ENCODE measurements around the gene MAMSTR. TPM values are rescaled to one million over a fixed set of nuclear protein-coding genes. Genes with fewer than 3 reads are reported as not detected.
"Not testable (repeated sequence)": the region's sequence is repeated elsewhere in the genome, so short reads cannot be mapped to it uniquely, and the experiment has no call there.

MAMSTR gene
- total RNA-seq, 1 donor from 2014 or later, result 0.78 TPM

GRCh38 chr19:48695743-48696352 is 23.7 kb downstream of the MAMSTR start, which contains the start of gene FUT2:
Gene FUT2, plus strand, starts transcription at chr19:48695971. Its CDS starts 6,986 bp downstream, at chr19:48702957.
- H3K27me3 Mint-ChIP-seq, result peaks cover 16% of the 10 kb centered on the region
- POLR2A ChIA-PET, result no interaction called here
- CTCF ChIA-PET, result no interaction called here
- no peaks in the 10 kb centered on the region for H3K36me3 Mint-ChIP-seq (ENCODE audit: low read depth)
- H3K4me1 Mint-ChIP-seq, result peaks cover 9% of the 10 kb centered on the region
- DNase-seq, result no peak
- peak within 1 kb of the TSS; percentile 72 for H3K4me3 Mint-ChIP-seq
- intact Hi-C loops (cut with micrococcal nuclease), result no loop called here
- H3K27ac Mint-ChIP-seq, result no peak within 1 kb of the TSS
- H3K9me3 Mint-ChIP-seq, result no peaks in the 10 kb centered on the region
- ATAC-seq (ENCODE audit: low read depth), result no peak
- no peak for TF ChIP-seq CTCF (IDR thresholded peaks at IDR 0.05)

- H3K4me1 Mint-ChIP-seq; intact Hi-C loops (cut with micrococcal nuclease): not testable (repeated sequence)
Measured at GRCh38 chr19:48693629-48694028, 25.9 kb downstream of the MAMSTR start.

DNA sequence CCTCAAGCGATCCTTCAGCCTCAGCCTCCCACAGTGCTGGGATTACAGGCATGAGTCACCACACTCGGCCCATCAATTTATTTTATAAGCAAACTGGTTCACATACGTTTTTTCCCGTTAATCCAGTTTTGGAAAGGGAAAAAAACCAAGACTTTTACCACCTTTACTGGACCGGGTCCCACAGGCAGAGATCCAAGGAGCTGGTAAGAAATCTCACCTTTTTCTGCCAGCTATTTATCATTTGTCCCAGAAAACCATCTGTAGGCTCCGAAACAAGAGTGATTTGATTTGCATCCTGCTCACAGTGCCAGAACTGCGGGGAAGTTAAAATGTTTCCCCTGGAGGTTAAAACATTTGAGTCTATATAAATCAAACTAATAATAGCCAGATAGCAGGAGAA is 30.1 kb downstream of the MAMSTR start:
- Mint-ChIP-seq H3K27me3 (no peaks in the 10 kb centered on the region), H3K9me3 (no peaks in the 10 kb centered on the region), H3K27ac (no peak overlapping the region), H3K4me3 (no peak overlapping the region), H3K36me3 (ENCODE audit: low read depth) (no peaks in the 10 kb centered on the region), H3K4me1 (no peaks in the 10 kb centered on the region)
- CTCF ChIA-PET, result no interaction called here
- POLR2A ChIA-PET, result no interaction called here
- intact Hi-C loops (cut with micrococcal nuclease), result no loop called here
- TF ChIP-seq CTCF (IDR thresholded peaks at IDR 0.05), result no peak
- ATAC-seq (ENCODE audit: low read depth) (no peak), DNase-seq (no peak)

More at GRCh38 chr19:48693629-48694028, 25.9 kb downstream of the MAMSTR start:
- H3K36me3 Mint-ChIP-seq (ENCODE audit: low read depth); POLR2A ChIA-PET; H3K27ac Mint-ChIP-seq; ATAC-seq (ENCODE audit: low read depth); DNase-seq; CTCF ChIA-PET; H3K4me3 Mint-ChIP-seq; H3K9me3 Mint-ChIP-seq: not testable (repeated sequence)
- peaks cover 15% of the 10 kb centered on the region for H3K27me3 Mint-ChIP-seq

GRCh38 chr19:48687776-48688175 is 31.7 kb downstream of the MAMSTR start:
- DNase-seq (no peak), ATAC-seq (ENCODE audit: low read depth) (no peak)
- no peak overlapping the region for H3K4me3 Mint-ChIP-seq
- no peaks in the 10 kb centered on the region for H3K36me3 Mint-ChIP-seq (ENCODE audit: low read depth)
- POLR2A ChIA-PET, result no interaction called here
- no peaks in the 10 kb centered on the region for H3K9me3 Mint-ChIP-seq
- no peaks in the 10 kb centered on the region for H3K4me1 Mint-ChIP-seq
- no peak overlapping the region for H3K27ac Mint-ChIP-seq
- no peaks in the 10 kb centered on the region for H3K27me3 Mint-ChIP-seq
- intact Hi-C loops (cut with micrococcal nuclease), result no loop called here
- CTCF ChIA-PET, result no interaction called here
- no peak for TF ChIP-seq CTCF (IDR thresholded peaks at IDR 0.05)

GRCh38 chr19:48686637-48687036 is 32.9 kb downstream of the MAMSTR start:
- CTCF ChIA-PET, result not testable (repeated sequence)

DNA sequence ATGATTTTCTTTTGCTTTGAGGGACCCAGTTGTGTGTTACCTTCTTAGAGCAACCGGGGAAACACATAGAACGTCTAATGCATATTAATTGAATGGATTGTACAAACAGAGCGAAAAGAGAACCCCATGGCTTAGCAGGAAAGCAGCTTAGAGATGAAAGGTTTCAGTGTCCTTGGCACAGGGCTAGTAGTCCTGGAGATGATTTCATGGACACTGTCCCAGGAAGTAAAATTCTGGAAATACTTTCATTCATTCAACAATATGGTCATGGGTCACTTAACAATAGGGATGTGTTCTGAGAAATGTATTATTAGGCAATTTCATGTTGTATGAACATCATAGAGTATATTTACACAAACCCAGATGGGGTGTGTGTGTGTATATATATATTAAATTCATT is 33.4 kb downstream of the MAMSTR start:
- no peak for ATAC-seq (ENCODE audit: low read depth)
- no peak for DNase-seq
- intact Hi-C loops (cut with micrococcal nuclease), result no loop called here
- Mint-ChIP-seq H3K4me1 (no peaks in the 10 kb centered on the region), H3K27ac (no peak overlapping the region), H3K9me3 (no peaks in the 10 kb centered on the region), H3K4me3 (no peak overlapping the region), H3K27me3 (no peaks in the 10 kb centered on the region), H3K36me3 (ENCODE audit: low read depth) (no peaks in the 10 kb centered on the region)
- CTCF ChIA-PET, result no interaction called here
- no peak for TF ChIP-seq CTCF (IDR thresholded peaks at IDR 0.05)
- POLR2A ChIA-PET, result no interaction called here

More at GRCh38 chr19:48686637-48687036, 32.9 kb downstream of the MAMSTR start:
- H3K27ac Mint-ChIP-seq; H3K36me3 Mint-ChIP-seq (ENCODE audit: low read depth); ATAC-seq (ENCODE audit: low read depth); H3K4me3 Mint-ChIP-seq; H3K9me3 Mint-ChIP-seq; POLR2A ChIA-PET; DNase-seq; H3K27me3 Mint-ChIP-seq; H3K4me1 Mint-ChIP-seq; intact Hi-C loops (cut with micrococcal nuclease): not testable (repeated sequence)

Data from activated B cell treated with CpG ODN at 0.5 μM for 24 hours (primary cell).